ENCODE measurements around the gene RPS25.

Gene RPS25

DNA sequence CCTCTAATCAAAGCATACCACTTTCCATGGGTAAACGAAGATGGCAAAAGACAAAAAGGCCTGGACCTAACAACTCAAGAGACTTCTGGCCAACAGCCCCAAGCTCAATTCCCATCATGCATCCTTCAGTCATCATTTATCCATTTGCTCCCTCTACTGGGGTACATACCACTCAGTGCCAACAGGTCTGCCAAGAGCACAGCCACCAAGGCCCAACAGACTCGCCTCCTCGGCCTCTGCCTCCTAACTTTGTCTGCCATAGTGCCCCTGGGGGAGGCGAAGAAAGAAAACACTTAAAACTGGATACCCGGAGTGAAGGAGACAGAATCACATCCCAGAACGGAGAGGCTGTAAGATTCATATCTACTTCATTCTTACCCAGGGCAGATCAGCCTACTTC lies 37.8 kb upstream of the RPS25 start:
- Histone ChIP-seq H3K27ac (peak overlapping the region; percentile 96), H3K36me3 (peaks cover 50% of the 10 kb centered on the region), H3K9me3 (no peaks in the 10 kb centered on the region), H3K4me1 (peaks cover 20% of the 10 kb centered on the region), H3K4me3 (peak overlapping the region; percentile 97), H3K4me2 (peak overlapping the region; percentile 91), H4K20me1 (peaks cover 41% of the 10 kb centered on the region; the same call in 1 of the 2 replicates), H3K9ac (peak overlapping the region; percentile 98), H3K27me3 (no peaks in the 10 kb centered on the region)
- no peak for TF ChIP-seq Cebpa-rat (IDR thresholded peaks at IDR 0.05)

DNA sequence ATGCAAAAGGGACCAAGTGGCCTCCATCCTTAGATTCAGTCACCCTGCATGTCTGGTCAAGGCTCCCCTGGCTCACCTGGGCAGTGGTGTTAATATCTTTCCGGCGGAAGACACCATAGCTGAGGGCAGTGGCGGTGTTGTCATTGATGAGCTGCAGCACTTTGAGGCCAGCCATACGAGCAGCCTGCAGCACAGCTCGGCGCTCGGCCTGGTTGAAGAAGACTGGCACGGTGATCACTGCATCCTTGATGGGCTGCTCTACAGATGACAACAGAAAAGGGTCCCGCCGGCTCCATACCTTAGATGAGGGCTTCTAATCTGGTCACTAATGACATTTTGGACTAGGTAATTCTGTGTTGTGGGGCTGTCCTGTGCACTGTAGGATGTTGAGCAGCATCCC lies 36.3 kb upstream of the RPS25 start:
- Histone ChIP-seq H3K4me2 (no peak overlapping the region), H3K9ac (no peak overlapping the region; the same call in 1 of the 2 replicates), H3K27ac (no peak overlapping the region), H3K36me3 (peaks cover 61% of the 10 kb centered on the region), H4K20me1 (peaks cover 42% of the 10 kb centered on the region; the same call in 1 of the 2 replicates), H3K27me3 (no peaks in the 10 kb centered on the region), H3K9me3 (no peaks in the 10 kb centered on the region), H3K4me3 (no peak overlapping the region), H3K4me1 (peaks cover 20% of the 10 kb centered on the region)
- no peak for TF ChIP-seq Cebpa-rat (IDR thresholded peaks at IDR 0.05)

DNA sequence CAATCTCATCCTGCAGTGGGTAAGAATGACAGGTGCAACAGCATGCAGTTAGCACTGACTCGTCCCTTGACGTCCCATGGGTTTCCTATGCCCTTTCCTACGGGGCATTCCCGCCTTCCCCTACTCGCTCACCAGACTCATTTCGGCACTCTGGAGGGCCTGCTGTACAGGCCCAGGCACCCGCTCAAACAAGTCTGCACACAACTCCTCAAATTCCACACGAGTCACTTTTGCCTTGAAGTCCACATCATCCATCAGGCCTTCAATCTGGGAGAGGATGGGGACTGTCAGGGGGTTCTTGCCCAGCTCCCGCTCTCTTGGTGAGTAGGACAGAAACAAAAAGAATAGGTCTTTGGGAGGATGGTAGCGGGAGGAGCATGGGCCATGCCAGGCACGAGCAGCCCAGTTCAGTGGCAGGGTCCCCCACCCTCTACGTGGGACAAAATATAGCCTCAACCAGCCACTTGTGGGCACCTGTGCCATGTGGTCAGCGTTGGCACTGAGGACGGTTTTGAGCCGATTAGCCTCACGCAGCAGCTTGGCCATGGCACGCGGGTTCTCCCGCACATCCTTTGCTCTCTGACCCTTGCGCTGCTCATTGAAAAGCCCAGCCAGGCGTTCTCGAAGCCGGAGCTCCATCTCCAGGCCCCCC lies 34.1 kb upstream of the RPS25 start:
- Histone ChIP-seq H3K4me3 (no peak overlapping the region), H3K4me2 (no peak overlapping the region), H3K27ac (no peak overlapping the region), H3K9me3 (no peaks in the 10 kb centered on the region), H3K27me3 (no peaks in the 10 kb centered on the region), H4K20me1 (peaks cover 49% of the 10 kb centered on the region; the same call in 1 of the 2 replicates), H3K4me1 (peaks cover 11% of the 10 kb centered on the region), H3K9ac (no peak overlapping the region), H3K36me3 (peaks cover 82% of the 10 kb centered on the region)
- no peak for TF ChIP-seq Cebpa-rat (IDR thresholded peaks at IDR 0.05)

DNA sequence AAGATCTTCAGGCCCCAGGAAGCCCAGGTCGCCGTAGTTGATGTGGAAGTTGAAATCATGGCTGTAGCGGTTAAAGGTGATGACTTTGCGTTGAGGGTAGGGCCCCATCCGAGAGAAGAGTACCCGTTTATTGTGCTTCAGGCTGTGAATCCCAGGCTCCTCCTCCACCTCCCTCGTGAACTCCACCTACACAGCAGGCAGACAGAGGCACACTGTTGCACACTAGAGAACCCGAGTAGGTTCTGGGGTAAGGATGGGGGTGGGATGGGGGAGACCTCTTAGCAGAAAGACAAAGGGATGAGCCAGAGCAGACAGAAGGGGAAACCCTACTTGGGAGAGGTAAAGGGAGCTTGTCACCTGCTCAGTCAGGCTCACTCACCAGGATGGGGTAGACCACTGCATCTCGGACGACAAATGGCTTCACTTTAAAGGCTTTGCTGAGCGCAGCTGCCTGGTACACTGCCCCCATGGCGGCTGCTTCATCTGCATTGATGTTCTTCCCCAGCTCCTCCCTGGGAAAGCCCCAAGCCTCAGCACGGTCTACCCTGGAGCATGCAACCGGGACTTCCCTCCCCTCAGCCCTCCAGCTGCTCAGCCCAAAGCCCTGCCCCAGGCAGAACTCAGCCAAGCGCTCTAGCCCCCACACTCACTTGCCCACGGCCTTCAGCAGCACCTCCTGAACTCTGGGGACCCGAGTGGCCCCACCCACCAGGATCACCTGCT lies 33.5 kb upstream of the RPS25 start:
- Histone ChIP-seq H3K9ac (no peak overlapping the region), H3K36me3 (peaks cover 89% of the 10 kb centered on the region), H3K9me3 (no peaks in the 10 kb centered on the region), H3K27me3 (no peaks in the 10 kb centered on the region), H3K4me3 (no peak overlapping the region), H3K4me2 (no peak overlapping the region), H3K27ac (no peak overlapping the region), H3K4me1 (peaks cover 11% of the 10 kb centered on the region), H4K20me1 (peaks cover 49% of the 10 kb centered on the region; the same call in 1 of the 2 replicates)
- no peak for TF ChIP-seq Cebpa-rat (IDR thresholded peaks at IDR 0.05)

DNA sequence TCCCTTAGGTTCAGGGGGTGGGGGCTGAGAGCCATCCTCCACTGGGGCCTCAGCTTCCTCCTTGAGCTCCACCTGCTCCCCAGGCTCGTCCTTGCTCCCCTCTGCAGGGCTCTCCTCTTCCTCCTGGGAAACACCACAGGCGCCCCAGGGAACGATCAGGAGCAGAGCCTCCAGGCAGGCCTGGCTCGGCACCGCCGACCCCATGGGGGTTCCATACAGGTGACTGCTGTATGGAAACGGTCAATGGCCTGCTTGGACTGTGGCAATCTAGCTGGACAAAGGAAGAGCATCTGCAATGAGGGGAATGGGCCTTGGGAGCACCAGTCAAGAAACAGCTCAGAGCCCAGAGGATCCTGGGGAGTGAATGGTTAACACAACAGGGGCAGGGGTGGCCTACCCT lies 30.9 kb upstream of the RPS25 start:
- no peak overlapping the region for H3K27ac ChIP-seq

DNA sequence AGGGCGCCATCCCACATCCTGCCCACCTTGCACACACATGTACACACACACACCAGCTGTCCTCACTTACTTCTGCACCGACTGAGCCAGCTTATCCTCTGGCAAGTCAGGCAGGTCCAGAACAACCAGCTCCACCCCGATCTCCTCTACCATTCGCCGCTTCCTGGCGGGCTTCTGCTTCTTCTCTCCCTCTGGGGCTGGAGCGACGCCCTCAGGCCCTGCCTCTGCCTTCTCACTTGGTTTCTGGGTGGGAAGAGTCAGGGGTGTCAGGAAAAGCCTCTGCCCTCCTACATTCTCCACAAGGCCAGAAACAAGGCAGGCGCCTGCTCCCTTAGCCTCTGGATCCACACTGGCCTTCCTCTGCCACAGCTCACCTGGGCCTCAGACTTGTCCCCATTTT lies 30.5 kb upstream of the RPS25 start:
- no peak for TF ChIP-seq Cebpa-rat (IDR thresholded peaks at IDR 0.05)
- Histone ChIP-seq H4K20me1 (peaks cover 22% of the 10 kb centered on the region; the same call in 1 of the 2 replicates), H3K27ac (no peak overlapping the region), H3K9ac (no peak overlapping the region), H3K36me3 (peaks cover 95% of the 10 kb centered on the region), H3K4me1 (no peaks in the 10 kb centered on the region), H3K27me3 (no peaks in the 10 kb centered on the region), H3K4me3 (no peak overlapping the region), H3K4me2 (no peak overlapping the region), H3K9me3 (no peaks in the 10 kb centered on the region)

More for the DNA sequence above, 30.9 kb upstream of the RPS25 start:
- H3K36me3 ChIP-seq, result peaks cover 99% of the 10 kb centered on the region
- no peaks in the 10 kb centered on the region for H3K4me1 ChIP-seq
- H3K9me3 ChIP-seq, result no peaks in the 10 kb centered on the region
- H4K20me1 ChIP-seq, result peaks cover 24% of the 10 kb centered on the region
- H3K4me2 ChIP-seq, result no peak overlapping the region
- TF ChIP-seq Cebpa-rat (IDR thresholded peaks at IDR 0.05), result no peak
- no peaks in the 10 kb centered on the region for H3K27me3 ChIP-seq
- H3K4me3 ChIP-seq, result no peak overlapping the region
- H3K9ac ChIP-seq, result no peak overlapping the region

DNA sequence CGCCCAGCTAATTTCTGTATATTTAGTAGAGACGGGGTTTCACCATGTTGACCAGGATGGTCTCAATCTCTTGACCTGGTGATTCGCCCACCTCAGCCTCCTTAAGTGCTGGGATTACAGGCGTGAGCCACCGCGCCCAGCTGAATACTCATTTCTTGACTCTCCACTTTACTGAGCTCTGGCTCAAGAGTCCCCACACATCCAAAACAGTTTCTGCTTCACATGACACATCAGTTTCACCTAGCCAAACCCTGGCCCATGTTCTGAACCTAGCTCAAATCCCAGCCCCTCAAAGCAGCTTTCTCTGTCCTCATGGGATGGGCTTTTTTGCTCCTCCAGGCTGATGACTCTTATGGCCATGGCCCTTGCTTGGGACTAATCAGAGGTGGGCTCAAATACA lies 29.1 kb upstream of the RPS25 start:
- no peaks in the 10 kb centered on the region for H3K4me1 ChIP-seq
- peaks cover 18% of the 10 kb centered on the region; the same call in 1 of the 2 replicates for H4K20me1 ChIP-seq
- H3K36me3 ChIP-seq, result peaks cover 80% of the 10 kb centered on the region

DNA sequence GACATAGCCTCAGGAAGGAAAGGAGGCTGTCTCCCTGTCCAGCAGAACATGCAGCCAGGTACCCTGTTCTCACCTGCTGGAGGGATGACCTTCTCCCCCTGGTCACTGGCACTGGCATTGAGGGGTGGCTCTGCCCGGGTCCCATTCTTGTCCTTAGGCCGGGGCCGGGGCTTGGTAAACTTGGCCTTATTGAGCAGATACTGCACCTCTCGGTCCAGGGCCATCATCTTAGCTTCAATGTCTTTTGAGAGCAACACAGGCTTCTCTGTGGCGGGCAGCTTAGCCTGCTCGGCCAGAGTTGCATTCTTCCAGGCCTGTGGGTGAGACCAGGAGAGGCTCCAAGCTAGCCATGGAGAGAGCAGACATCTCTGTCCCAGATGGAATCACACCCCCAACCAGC lies 28.3 kb upstream of the RPS25 start:
- no peak overlapping the region for H3K9ac ChIP-seq
- H3K36me3 ChIP-seq, result peaks cover 73% of the 10 kb centered on the region
- no peak overlapping the region for H3K4me2 ChIP-seq
- no peak for TF ChIP-seq Cebpa-rat (IDR thresholded peaks at IDR 0.05)
- no peaks in the 10 kb centered on the region for H3K4me1 ChIP-seq
- H3K4me3 ChIP-seq, result no peak overlapping the region
- no peaks in the 10 kb centered on the region for H3K27me3 ChIP-seq
- no peak overlapping the region for H3K27ac ChIP-seq
- peaks cover 11% of the 10 kb centered on the region; the same call in 1 of the 2 replicates for H4K20me1 ChIP-seq
- H3K9me3 ChIP-seq, result no peaks in the 10 kb centered on the region

More for the DNA sequence above, 29.1 kb upstream of the RPS25 start:
- no peaks in the 10 kb centered on the region for H3K27me3 ChIP-seq
- no peak for TF ChIP-seq Cebpa-rat (IDR thresholded peaks at IDR 0.05)
- H3K27ac ChIP-seq, result no peak overlapping the region
- no peak overlapping the region for H3K4me3 ChIP-seq
- H3K4me2 ChIP-seq, result no peak overlapping the region
- H3K9ac ChIP-seq, result no peak overlapping the region
- no peaks in the 10 kb centered on the region for H3K9me3 ChIP-seq

DNA sequence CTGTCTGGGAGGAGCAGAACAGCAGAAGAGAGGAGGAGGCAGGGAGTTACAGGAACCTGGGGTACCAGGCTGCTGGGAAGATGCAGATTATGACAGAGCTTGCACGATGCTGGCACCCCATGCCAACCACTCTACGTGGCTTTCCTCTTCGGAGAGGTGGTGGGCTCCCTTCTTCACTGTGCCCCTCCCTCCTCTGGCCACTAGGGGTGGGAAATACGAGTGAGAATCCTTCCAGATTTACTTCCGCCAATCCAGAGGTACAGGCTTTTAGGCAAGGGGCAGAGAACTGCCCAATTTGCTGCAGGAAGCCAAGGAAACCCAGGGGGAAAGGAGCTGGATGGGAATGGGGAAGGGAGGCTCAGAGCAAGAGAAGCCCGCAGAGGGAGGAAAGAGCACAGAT lies 26.6 kb upstream of the RPS25 start:
- H3K9me3 ChIP-seq, result no peaks in the 10 kb centered on the region
- no peak for TF ChIP-seq Cebpa-rat (IDR thresholded peaks at IDR 0.05)
- no peaks in the 10 kb centered on the region for H3K27me3 ChIP-seq
- peaks cover 7% of the 10 kb centered on the region for H3K4me1 ChIP-seq
- no peak overlapping the region for H3K9ac ChIP-seq
- H3K36me3 ChIP-seq, result peaks cover 55% of the 10 kb centered on the region
- H3K27ac ChIP-seq, result no peak overlapping the region
- H4K20me1 ChIP-seq, result peaks cover 6% of the 10 kb centered on the region; the same call in 1 of the 2 replicates
- H3K4me3 ChIP-seq, result no peak overlapping the region
- no peak overlapping the region for H3K4me2 ChIP-seq

DNA sequence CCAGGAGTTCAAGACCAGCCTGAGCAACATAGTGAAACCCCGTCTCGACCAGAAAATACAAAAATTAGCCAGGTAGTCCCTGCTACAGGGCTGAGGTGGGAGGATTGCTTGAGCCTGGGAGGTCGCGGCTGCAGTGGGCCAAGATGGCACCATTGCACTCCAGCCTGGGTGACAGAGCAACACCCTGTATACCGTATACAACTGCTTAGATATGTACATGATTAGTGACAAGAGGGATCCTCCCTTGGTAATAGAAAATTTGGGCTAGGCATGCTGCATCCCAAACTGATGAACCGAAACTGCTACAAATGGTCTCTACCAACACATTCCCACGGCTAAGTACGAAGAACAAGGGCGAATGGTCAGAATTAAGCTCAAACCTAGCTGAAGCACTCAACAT lies 24.8 kb upstream of the RPS25 start:
- no peak for TF ChIP-seq Cebpa-rat (IDR thresholded peaks at IDR 0.05)
- Histone ChIP-seq H3K9ac (no peak overlapping the region), H4K20me1 (peaks cover under 1% of the 10 kb centered on the region; the same call in 1 of the 2 replicates), H3K4me1 (peaks cover 13% of the 10 kb centered on the region), H3K9me3 (no peaks in the 10 kb centered on the region), H3K27ac (no peak overlapping the region), H3K4me3 (no peak overlapping the region), H3K36me3 (peaks cover 37% of the 10 kb centered on the region), H3K27me3 (no peaks in the 10 kb centered on the region), H3K4me2 (no peak overlapping the region)

Measured in BLaER1 (cell line).